GDM1 (cell line): ENCODE results near the gene LAMC3.

Experiments used
- DNase-seq: peaks from one replicate; lab custom pipeline; 2025; lab: John Stamatoyannopoulos, UW

LAMC3 gene

DNA sequence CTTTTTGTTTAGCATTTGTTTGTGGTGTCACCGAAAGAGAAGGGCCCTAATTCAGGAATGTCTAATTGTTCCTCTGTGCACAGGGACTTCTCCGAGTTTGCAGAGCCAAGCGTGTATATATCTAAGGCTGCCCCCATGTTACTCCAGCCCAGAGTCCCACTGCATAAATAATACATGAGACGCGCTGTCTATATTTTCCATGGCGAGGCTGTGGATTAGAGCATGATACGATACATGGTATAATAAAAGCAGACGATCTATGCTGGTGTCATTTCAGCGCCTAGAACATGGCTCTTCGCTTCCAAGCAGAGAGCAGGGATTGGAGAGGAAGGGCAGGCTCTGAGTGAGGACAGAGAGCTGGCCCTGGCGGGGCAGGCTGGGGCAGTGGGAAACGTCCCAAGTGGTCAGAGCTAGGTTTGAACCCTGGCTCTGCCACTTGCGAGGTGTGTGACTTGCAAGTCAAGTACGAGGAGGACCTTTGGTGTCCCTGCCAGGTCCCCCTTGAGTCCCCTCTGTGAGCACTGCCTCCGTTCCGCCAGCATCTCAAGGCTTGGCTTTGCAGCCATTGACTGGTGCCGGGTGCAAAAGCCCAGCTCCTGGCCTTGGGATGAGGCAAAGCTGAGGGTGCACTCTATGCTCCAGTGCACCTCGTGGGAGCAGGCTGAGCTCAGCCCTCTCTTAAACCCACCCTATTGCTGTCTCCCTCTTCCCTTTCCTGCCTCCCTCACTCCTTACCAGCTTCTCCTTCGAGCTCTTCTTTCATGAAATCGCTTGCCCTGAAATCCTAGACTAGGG lies 29.2 kb upstream of the LAMC3 start:
- DNase-seq: no peak

DNA sequence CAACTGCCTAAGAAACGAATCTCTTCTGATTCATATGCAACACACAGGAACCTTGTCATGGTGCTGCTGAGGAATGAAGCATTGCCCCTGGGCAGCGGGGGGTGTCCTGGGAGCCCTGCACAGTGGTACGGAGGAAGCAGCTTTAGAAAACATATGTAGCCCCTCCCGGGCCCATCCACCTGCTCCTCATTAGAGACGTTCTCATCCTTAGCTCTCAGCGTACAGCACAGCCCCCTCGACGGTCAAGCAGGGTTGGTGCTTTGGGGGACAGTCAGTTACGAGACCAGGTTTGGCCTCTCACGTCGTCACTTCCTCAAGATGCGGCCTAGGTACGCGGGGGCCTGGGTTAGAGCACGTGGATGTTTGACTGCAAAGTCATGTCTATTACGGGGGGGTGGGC lies 28.4 kb upstream of the LAMC3 start:
- no peak for DNase-seq

GRCh38 chr9:130981002-130981755 lies 27.8 kb upstream of the LAMC3 start:
- DNase-seq: peak; percentile 59

- no peak for DNase-seq
Measured at GRCh38 chr9:130981756-130982137, 27.2 kb upstream of the LAMC3 start.

- DNase-seq: no peak
Measured at GRCh38 chr9:130982636-130983358, 26.2 kb upstream of the LAMC3 start.

- no peak for DNase-seq
Measured at GRCh38 chr9:130983359-130983670, 25.7 kb upstream of the LAMC3 start.

- DNase-seq: no peak
Measured at GRCh38 chr9:130983970-130984369, 25.0 kb upstream of the LAMC3 start.

DNA sequence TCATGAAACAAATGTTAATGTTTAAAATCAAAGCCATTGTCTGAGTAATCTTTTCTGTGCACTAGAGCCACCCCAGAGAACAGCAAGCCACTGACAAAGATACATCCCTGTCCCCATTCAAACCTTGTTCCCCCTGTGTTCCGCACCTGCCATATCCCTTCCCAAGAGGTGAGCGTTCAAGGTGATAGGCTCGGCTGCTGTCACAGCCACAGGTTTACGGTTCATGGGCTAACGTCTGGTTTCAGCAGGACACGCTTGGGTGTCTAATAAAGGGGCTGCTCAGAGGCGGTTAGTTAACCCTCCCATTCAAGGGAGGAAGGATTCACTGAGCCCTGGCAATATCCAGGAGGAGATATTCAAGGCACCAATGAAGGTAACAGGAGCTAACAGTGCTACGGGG lies 24.5 kb upstream of the LAMC3 start:
- DNase-seq: no peak

GRCh38 chr9:130985029-130985428 lies 23.9 kb upstream of the LAMC3 start:
- no peak for DNase-seq

- no peak for DNase-seq
Measured at GRCh38 chr9:130985606-130986162, 23.3 kb upstream of the LAMC3 start.

DNA sequence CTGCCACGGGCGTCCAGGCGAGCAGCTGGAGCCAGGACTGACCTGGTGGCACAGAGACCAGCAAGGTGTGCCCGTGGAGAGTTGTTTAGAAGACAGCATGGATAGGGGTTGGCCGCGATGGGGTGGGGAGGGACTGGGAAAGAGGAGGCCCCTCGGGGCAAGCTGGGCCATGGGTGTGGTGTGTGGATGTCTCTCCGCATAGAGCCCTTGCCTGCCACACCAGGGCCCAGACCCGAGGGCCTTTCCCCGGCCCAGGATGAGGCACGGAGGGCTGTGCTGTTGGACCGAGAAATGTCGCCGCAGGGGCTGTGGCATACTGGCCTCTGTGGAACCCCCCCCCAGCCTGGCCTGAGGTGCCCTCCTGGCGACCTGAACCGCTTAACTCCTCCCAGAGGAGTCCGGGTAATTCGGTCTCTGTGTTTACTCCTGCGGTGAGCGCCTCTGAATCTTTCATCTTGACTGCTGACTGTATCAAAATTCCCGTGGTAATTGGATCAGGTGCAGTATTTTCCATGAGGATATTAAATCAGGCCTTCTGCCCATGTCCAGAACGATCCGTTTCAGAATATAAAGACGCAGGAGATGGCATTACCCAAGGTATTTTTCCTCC lies 22.5 kb upstream of the LAMC3 start:
- DNase-seq: no peak

GRCh38 chr9:130987054-130987453 lies 21.9 kb upstream of the LAMC3 start:
- no peak for DNase-seq

GRCh38 chr9:130987738-130988399 lies 21.1 kb upstream of the LAMC3 start:
- DNase-seq: no peak

DNA sequence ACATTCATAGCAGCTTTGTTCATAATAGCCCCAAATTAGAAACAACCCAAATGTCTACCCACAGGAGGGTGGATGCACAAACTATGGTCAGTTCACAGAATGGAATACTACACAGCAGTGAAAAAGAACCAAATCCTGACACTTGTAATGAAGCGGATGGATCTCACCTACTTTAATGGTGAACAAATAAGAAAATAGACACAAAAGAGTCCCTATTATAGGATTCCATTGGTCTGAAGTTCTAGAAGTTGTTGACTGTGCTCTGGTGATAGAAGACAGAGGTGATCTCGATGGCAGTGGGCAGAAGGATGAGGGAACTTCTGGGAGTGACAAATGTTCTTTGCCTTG lies 20.6 kb upstream of the LAMC3 start:
- DNase-seq: no peak

- DNase-seq: no peak
Measured at GRCh38 chr9:130988905-130989304, 20.1 kb upstream of the LAMC3 start.

GRCh38 chr9:130989391-130989790 lies 19.6 kb upstream of the LAMC3 start:
- DNase-seq: no peak

GRCh38 chr9:130989891-130990290 lies 19.1 kb upstream of the LAMC3 start:
- no peak for DNase-seq

DNA sequence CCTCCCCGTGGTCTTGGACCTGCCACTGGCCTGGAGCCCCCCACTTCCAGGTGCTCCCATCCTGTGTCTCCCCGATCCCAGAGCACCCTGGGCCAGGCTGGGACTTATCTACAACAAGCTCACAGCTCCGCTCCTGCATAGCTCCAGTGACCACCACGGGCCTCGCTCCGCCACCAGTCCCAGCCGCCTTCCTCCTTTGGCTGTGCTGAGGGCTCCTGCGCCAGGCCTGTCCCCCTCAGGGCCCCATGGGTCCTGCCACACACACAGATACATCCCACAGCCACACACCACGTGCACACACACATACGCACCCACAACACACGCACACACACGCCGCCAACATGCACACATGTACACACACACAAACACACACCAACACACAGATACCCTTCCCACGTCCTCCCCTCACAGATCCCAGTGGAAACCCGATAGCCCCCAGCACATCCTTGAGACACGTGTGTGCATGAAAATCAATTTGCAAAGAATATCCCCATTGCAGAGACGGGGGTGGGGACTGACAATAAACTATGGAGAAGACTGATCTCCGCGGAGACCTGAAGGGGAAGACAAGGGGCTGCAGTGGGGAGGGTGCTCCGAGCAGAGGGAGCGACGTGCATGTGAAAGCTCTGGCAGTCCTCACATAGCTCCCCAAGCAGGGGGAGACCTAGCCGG lies 18.5 kb upstream of the LAMC3 start:
- peak; percentile 12 for DNase-seq

GRCh38 chr9:130990978-130991777 lies 17.8 kb upstream of the LAMC3 start:
- DNase-seq: no peak
